AG10803 (cell line): ENCODE results near the gene TBC1D21.

Experiments
- DNase-seq: peaks from one replicate; pipeline ENCODE4 v3.0.0; 2010; ENCODE audit warnings: low read depth
- H3K4me3 ChIP-seq: 2 replicates; pipeline ENCODE4 v1.5.1; 2011; ENCODE audit warnings: mild to moderate bottlenecking, low read length, control low read depth
- TF ChIP-seq, protein P1 (sequence below): conservative IDR thresholded peaks from 2 replicates; pipeline ENCODE4 v1.5.1; 2011; ENCODE audit warnings: mild to moderate bottlenecking, low read length, control low read depth, inconsistent platforms

The TBC1D21 gene

DNA sequence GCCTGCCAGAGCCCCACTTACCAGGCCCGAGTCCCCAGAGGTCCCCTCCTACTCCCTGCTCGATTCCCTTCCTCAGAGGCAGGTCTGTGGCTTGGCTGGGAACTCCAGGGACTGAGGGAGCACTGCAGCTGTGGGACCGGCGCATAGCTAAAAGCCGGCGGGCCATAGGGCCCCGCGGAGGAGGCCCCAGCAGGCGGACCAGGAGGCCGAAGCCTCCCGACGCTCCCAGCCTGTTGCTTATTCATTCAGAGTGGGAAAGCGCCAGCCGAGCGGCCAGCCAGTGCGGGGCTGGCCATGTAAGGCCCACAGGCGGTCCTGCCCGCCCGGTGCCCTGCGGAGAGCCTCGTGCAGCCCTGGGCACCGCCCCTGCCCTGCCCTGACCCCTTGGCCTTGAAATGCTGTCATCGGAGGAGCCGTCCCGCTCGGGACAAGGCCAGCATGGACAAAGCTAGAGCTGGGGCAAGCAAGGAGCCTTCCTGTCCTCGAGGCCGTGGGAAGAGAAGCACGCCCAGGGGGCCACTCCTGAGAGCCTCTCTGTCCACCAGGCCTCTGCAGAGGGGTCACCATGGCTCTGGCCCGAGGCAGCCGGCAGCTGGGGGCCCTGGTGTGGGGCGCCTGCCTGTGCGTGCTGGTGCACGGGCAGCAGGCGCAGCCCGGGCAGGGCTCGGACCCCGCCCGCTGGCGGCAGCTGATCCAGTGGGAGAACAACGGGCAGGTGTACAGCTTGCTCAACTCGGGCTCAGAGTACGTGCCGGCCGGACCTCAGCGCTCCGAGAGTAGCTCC, 53.0 kb downstream of the TBC1D21 start, which contains the start of gene LOXL1:
TSS of gene LOXL1 (plus strand) at position 244 of the 784 bp plus-strand sequence. CDS start at position 566, 322 bp downstream.
- TF ChIP-seq, protein P1, sequence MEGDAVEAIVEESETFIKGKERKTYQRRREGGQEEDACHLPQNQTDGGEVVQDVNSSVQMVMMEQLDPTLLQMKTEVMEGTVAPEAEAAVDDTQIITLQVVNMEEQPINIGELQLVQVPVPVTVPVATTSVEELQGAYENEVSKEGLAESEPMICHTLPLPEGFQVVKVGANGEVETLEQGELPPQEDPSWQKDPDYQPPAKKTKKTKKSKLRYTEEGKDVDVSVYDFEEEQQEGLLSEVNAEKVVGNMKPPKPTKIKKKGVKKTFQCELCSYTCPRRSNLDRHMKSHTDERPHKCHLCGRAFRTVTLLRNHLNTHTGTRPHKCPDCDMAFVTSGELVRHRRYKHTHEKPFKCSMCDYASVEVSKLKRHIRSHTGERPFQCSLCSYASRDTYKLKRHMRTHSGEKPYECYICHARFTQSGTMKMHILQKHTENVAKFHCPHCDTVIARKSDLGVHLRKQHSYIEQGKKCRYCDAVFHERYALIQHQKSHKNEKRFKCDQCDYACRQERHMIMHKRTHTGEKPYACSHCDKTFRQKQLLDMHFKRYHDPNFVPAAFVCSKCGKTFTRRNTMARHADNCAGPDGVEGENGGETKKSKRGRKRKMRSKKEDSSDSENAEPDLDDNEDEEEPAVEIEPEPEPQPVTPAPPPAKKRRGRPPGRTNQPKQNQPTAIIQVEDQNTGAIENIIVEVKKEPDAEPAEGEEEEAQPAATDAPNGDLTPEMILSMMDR = no peak; the same call in 1 of the 2 replicates
- DNase-seq = peak; percentile 92
- peak within 1 kb of the TSS; percentile 90 for H3K4me3 ChIP-seq

DNA sequence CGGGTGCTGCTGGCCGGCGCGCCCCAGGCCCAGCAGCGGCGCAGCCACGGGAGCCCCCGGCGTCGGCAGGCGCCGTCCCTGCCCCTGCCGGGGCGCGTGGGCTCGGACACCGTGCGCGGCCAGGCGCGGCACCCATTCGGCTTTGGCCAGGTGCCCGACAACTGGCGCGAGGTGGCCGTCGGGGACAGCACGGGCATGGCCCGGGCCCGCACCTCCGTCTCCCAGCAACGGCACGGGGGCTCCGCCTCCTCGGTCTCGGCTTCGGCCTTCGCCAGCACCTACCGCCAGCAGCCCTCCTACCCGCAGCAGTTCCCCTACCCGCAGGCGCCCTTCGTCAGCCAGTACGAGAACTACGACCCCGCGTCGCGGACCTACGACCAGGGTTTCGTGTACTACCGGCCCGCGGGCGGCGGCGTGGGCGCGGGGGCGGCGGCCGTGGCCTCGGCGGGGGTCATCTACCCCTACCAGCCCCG, 53.7 kb downstream of the TBC1D21 start:
- TF ChIP-seq, protein P1 = no peak
- peak; percentile 33 for DNase-seq
- H3K4me3 ChIP-seq = peak overlapping the region; percentile 90

DNA sequence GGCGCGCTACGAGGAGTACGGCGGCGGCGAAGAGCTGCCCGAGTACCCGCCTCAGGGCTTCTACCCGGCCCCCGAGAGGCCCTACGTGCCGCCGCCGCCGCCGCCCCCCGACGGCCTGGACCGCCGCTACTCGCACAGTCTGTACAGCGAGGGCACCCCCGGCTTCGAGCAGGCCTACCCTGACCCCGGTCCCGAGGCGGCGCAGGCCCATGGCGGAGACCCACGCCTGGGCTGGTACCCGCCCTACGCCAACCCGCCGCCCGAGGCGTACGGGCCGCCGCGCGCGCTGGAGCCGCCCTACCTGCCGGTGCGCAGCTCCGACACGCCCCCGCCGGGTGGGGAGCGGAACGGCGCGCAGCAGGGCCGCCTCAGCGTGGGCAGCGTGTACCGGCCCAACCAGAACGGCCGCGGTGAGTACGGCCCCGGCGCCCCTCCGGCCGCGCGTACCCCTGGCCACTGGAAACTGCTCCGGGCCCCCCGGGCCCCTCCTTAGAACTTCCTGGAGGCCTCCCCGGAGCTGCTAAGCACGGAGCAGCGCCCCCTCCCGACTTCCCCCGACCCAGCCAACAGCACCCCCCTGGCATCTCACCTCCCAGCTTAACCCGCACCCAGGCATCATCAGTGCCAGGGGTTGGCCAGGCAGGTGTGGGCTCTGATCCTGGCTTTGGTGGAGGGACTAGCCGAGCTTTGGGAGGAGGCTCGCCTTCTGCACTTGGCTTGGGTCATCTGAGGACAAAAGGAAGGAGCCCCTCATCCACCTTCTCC, 54.3 kb downstream of the TBC1D21 start:
- peak; percentile 50 for DNase-seq
- H3K4me3 ChIP-seq = peak overlapping the region; percentile 90

DNA sequence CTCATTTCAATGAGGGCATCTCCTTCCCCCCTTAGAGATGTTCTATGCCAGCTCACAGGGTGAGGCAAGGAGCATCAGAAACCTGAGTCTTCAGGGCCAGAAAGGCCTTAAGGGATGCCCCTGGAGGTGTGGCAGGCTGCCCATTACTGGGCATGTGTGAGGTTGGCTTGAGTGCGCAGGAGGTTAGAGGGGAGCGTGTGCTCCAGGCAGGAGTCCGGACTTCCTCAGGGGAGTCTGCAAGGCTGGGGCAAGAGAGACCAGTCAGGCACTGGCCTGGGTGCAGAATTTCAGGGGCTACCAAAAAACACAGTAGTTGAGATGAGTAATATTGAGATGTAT, 54.8 kb downstream of the TBC1D21 start:
- no peak for DNase-seq
- peak overlapping the region; percentile 90 for H3K4me3 ChIP-seq
- TF ChIP-seq, protein P1 = no peak

More for the DNA sequence above, 54.3 kb downstream of the TBC1D21 start:
- TF ChIP-seq, protein P1 = peak; percentile 46

DNA sequence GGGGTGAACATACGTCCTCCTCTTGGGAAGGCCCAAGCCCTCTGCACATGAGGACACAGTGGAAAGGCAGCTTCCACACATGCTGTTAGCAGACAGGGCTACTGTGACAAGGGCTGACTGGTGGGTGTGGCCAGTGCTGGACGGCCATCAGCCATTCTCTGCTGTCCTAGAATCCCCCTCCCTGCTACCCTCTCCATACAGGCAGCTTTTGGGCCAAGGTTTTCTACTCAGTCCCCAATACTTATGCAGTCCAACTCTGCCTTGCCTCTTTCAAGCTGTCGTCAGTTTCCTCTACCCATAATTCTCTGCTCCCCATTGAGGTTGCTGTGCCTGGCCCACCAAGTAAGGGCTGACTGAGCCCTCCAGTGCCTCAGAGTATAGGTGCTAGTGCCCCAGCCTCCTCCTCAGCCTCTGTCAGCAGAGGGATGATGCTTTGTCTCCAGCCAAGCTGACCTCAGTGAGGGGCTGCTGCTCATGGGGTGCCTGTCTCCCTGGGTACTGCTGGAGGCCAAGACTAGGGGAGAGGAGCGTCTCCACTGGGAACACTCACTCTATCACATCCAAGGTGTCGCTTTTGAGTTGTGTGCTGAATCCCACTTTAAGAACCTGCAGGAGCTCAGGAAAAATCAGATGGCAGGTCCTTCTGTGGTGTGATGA, 55.7 kb downstream of the TBC1D21 start:
- TF ChIP-seq, protein P1 = no peak
- peak; percentile 53 for DNase-seq
- peak overlapping the region; percentile 90 for H3K4me3 ChIP-seq

DNA sequence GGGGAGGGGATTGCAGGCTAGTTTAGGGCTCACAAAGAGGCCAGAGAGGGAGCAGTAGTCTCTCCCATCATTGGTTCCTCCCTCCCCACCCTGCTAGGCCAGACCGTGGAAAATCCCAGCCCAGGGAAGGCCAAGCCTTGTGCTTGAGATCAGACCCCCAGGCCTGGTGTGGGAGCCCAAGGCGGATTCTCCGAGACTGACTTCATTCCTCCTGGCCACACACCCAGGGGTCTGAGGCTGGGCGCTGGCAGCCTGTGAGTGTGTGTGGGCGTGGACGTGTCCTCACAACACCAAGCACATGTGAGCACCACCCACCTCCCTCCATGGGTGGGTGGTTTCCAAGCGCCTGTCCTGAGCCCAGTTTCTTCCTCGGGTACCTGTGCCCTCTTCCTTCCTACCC, 57.0 kb downstream of the TBC1D21 start:
- TF ChIP-seq, protein P1 = no peak
- H3K4me3 ChIP-seq = peak overlapping the region; percentile 90
- DNase-seq = peak; percentile 92
